ENCODE measurements around the gene TMEM201. TPM values are rescaled to one million over a fixed set of nuclear protein-coding genes. Genes with fewer than 3 reads are reported as not detected.
A peak's percentile ranks its signal among the peaks of the same experiment; 100 is the strongest.

TMEM201 gene
- total and polyA plus RNA-seq, 2 of the 13 experiments (the other 11 are each of a cell fraction or from before 2014, with no cell fraction given), result 1.5 to 8.2 TPM

GRCh38 chr1:9539165-9539828, 49.4 kb upstream of the TMEM201 start, which contains the start of gene SLC25A33 (continued):
- TF ChIP-seq, protein P1, sequence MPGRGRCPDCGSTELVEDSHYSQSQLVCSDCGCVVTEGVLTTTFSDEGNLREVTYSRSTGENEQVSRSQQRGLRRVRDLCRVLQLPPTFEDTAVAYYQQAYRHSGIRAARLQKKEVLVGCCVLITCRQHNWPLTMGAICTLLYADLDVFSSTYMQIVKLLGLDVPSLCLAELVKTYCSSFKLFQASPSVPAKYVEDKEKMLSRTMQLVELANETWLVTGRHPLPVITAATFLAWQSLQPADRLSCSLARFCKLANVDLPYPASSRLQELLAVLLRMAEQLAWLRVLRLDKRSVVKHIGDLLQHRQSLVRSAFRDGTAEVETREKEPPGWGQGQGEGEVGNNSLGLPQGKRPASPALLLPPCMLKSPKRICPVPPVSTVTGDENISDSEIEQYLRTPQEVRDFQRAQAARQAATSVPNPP (CRISPR knock-in tag; IDR thresholded peaks at IDR 0.05), result 0 out of 2 replicates have a peak, but pooled peaks have one; percentile 62
- TF ChIP-seq ZNF276 (CRISPR knock-in tag; IDR thresholded peaks at IDR 0.05; ENCODE audit: low read depth) (0 out of 2 replicates have a peak, but pooled peaks have one; percentile 14), YY1 (IDR thresholded peaks at IDR 0.05; ENCODE audit: insufficient read depth, insufficient replicate concordance, low read depth, low read length) (peak; percentile 15), NRL (CRISPR knock-in tag; IDR thresholded peaks at IDR 0.05; ENCODE audit: borderline replicate concordance) (no peak), CREB1 (IDR thresholded peaks at IDR 0.05) (peak; percentile 100), CREB1 (CRISPR knock-in tag; IDR thresholded peaks at IDR 0.05) (peak; percentile 90), RFX5 (IDR thresholded peaks at IDR 0.05; ENCODE audit: low read depth, low read length) (peak; percentile 72), TEF (CRISPR knock-in tag; IDR thresholded peaks at IDR 0.05) (no peak), ZNF563 (CRISPR knock-in tag; IDR thresholded peaks at IDR 0.05) (peak; percentile 86), NR3C1 (CRISPR knock-in tag; IDR thresholded peaks at IDR 0.05) (no peak), SNAI1 (CRISPR knock-in tag; IDR thresholded peaks at IDR 0.05; ENCODE audit: borderline replicate concordance) (0 out of 2 replicates have a peak, but pooled peaks have one; percentile 76), ZFP1 (CRISPR knock-in tag; IDR thresholded peaks at IDR 0.05) (0 out of 2 replicates have a peak, but pooled peaks have one; percentile 48), FOXP1 (IDR thresholded peaks at IDR 0.05) (no peak), FOXP1 (CRISPR knock-in tag; IDR thresholded peaks at IDR 0.05) (peak; percentile 17; the same call in 1 of the 2 replicates), ZNF687 (CRISPR knock-in tag; IDR thresholded peaks at IDR 0.05) (peak; percentile 90), POLR2G (IDR thresholded peaks at IDR 0.05; ENCODE audit: low read depth, low read length) (peak; percentile 72; the same call in 1 of the 2 replicates), ZBTB34 (CRISPR knock-in tag; IDR thresholded peaks at IDR 0.05) (no peak)
- TF ChIP-seq, protein P2, sequence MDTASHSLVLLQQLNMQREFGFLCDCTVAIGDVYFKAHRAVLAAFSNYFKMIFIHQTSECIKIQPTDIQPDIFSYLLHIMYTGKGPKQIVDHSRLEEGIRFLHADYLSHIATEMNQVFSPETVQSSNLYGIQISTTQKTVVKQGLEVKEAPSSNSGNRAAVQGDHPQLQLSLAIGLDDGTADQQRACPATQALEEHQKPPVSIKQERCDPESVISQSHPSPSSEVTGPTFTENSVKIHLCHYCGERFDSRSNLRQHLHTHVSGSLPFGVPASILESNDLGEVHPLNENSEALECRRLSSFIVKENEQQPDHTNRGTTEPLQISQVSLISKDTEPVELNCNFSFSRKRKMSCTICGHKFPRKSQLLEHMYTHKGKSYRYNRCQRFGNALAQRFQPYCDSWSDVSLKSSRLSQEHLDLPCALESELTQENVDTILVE (CRISPR knock-in tag; IDR thresholded peaks at IDR 0.05), result peak; percentile 78; the same call in 1 of the 2 replicates
